Testis (tissue), 3 donors: Measurements from ENCODE around the gene MARCOL. TPM values are rescaled to one million over a fixed set of nuclear protein-coding genes. Genes with fewer than 3 reads are reported as not detected.
"Not testable (repeated sequence)": the region's sequence is repeated elsewhere in the genome, so short reads cannot be mapped to it uniquely, and the experiment has no call there.

ENCODE experiments used
- DNase-seq: peaks from one replicate; pipeline ENCODE4 v3.0.0-alpha.2; 2019
- H3K27ac ChIP-seq, 2 donors: fragments of 200-600 bp; sonication (generic); one replicate each; pipeline ENCODE4 v1.5.1; 2019
- H3K27me3 ChIP-seq: fragments of 200-600 bp; sonication (generic); one replicate; pipeline ENCODE4 v1.5.1; 2019
- H3K36me3 ChIP-seq: fragments of 200-600 bp; sonication (generic); one replicate; pipeline ENCODE4 v1.5.1; 2017; ENCODE audit warnings: low read depth; ENCODE audit errors: missing control alignments
- H3K4me1 ChIP-seq: fragments of 200-600 bp; sonication (generic); one replicate; pipeline ENCODE4 v1.5.1; 2019
- H3K4me3 ChIP-seq, 2 donors: fragments of 200-600 bp; sonication (generic); one replicate each; pipeline ENCODE4 v1.5.1; 2017 to 2019
- H3K9me3 ChIP-seq: fragments of 200-600 bp; sonication (generic); one replicate; pipeline ENCODE4 v1.5.1; 2017
- CTCF ChIP-seq, 3 experiments: fragments of 450-650 bp in 2 of 3; fragments of 200-600 bp in 1 of 3; sonication (generic) in 1 of 3; IDR thresholded peaks; one replicate each; pipeline ENCODE4 v1.5.1; 2016 to 2019; ENCODE audit warnings: antibody characterized with exemption in 3 of 3, mild to moderate bottlenecking in 2 of 3, moderate library complexity in 1 of 3
- POLR2A ChIP-seq: fragments of 450-650 bp; IDR thresholded peaks from one replicate; pipeline ENCODE4 v1.6.1; 2017; ENCODE audit warnings: antibody characterized with exemption, mild to moderate bottlenecking, moderate library complexity
- WGBS, 2 donors: methylation state at CpG; one replicate each; pipeline ENCODE4 v1.1.5; 2018; 5-methylcytosine and 5-hydroxymethylcytosine counted together
- intact Hi-C: fragments of 100-400 bp; cut with DNase I; formaldehyde crosslinking; loops from one replicate; pipeline ENCODE4 v1.15.1; 2023; ENCODE audit warnings: low total_unique reads
- polyA plus RNA-seq: library from polyadenylated mRNA; stranded (reverse); fragments of 350-450 nt; fragmentation: Illumina TruSeq; extraction: RNeasy Lipid Tissue Mini Kit (QIAGEN cat#74804); gene quantifications from one replicate; pipeline ENCODE4 v1.2.3, GENCODE V29; 2014; ENCODE audit warnings: low read depth, low replicate concordance; ENCODE audit not compliant: insufficient read depth
- total RNA-seq, 2 donors: library from RNA; depleted of rRNA; stranded (reverse); fragments of >200 nt; gene quantifications; one replicate each; pipeline ENCODE4 v1.2.3, GENCODE V29; 2016

MARCOL gene
- total and polyA plus RNA-seq, 3 donors from 2014 or later, result not detected

GRCh38 chr5:148255456-148255855, 17.1 kb downstream of the MARCOL start:
- Histone ChIP-seq H3K9me3 (no peaks in the 10 kb centered on the region), H3K27me3 (no peaks in the 10 kb centered on the region), H3K27ac (no peak overlapping the region), H3K4me3 (no peak overlapping the region), H3K36me3 (no peaks in the 10 kb centered on the region), H3K4me1 (no peaks in the 10 kb centered on the region)
- intact Hi-C loops, result no loop called here
- DNase-seq, result no peak
- TF ChIP-seq POLR2A, result no peak
- no peak for TF ChIP-seq CTCF (IDR thresholded peaks at IDR 0.05)

- Histone ChIP-seq H3K36me3 (no peaks in the 10 kb centered on the region), H3K27ac (no peak overlapping the region), H3K9me3 (no peaks in the 10 kb centered on the region), H3K27me3 (no peaks in the 10 kb centered on the region), H3K4me3 (no peak overlapping the region), H3K4me1 (no peaks in the 10 kb centered on the region)
- intact Hi-C loops, result no loop called here
- TF ChIP-seq POLR2A, result no peak
- TF ChIP-seq CTCF (IDR thresholded peaks at IDR 0.05), result no peak
- no peak for DNase-seq
- 88% methylated on average over 2 of the region's 2 CpGs; no CpG with 5 or more reads in 1 of the 2 donors for WGBS, 2 donors
Observed at GRCh38 chr5:148259288-148259687, 21.0 kb downstream of the MARCOL start.

GRCh38 chr5:148261221-148261620, 22.9 kb downstream of the MARCOL start:
- intact Hi-C loops, result no loop called here
- TF ChIP-seq POLR2A (no peak), CTCF (IDR thresholded peaks at IDR 0.05) (no peak)
- Histone ChIP-seq H3K27ac (no peak overlapping the region), H3K27me3 (no peaks in the 10 kb centered on the region), H3K4me1 (no peaks in the 10 kb centered on the region), H3K36me3 (no peaks in the 10 kb centered on the region), H3K9me3 (no peaks in the 10 kb centered on the region), H3K4me3 (no peak overlapping the region)
- DNase-seq, result no peak

GRCh38 chr5:148267962-148268361, 29.6 kb downstream of the MARCOL start:
- no peaks in the 10 kb centered on the region for H3K9me3 ChIP-seq
- no peak for DNase-seq
- 41 to 53% methylated on average over 3 of the region's 3 CpGs for WGBS, 2 donors
- no peaks in the 10 kb centered on the region for H3K4me1 ChIP-seq
- TF ChIP-seq CTCF (IDR thresholded peaks at IDR 0.05) (no peak), POLR2A (no peak)
- peak overlapping the region in 1 of 2 donors; percentile 77 for H3K27ac ChIP-seq
- intact Hi-C loops, result no loop called here
- no peaks in the 10 kb centered on the region for H3K36me3 ChIP-seq
- H3K27me3 ChIP-seq, result no peaks in the 10 kb centered on the region
- no peak overlapping the region for H3K4me3 ChIP-seq

- H3K9me3 ChIP-seq, result no peaks in the 10 kb centered on the region
- H3K27me3 ChIP-seq, result no peaks in the 10 kb centered on the region
- H3K4me3 ChIP-seq, result no peak within 1 kb of the TSS
- WGBS, 2 donors, result 56 to 58% methylated on average over 4 of the region's 4 CpGs
- TF ChIP-seq POLR2A, result no peak
- H3K27ac ChIP-seq, result peak within 1 kb of the TSS in 1 of 2 donors; percentile 77
- intact Hi-C loops, result no loop called here
- DNase-seq, result peak; percentile 44
- H3K36me3 ChIP-seq, result no peaks in the 10 kb centered on the region
- H3K4me1 ChIP-seq, result no peaks in the 10 kb centered on the region
Observed at GRCh38 chr5:148268566-148268965, 30.2 kb downstream of the MARCOL start, which contains the start of gene SPINK13. SPINK13 (plus strand) TSS chr5:148268794; CDS start chr5:148270073, 1,279 bp downstream.

GRCh38 chr5:148275129-148275528, 36.8 kb downstream of the MARCOL start:
- H3K36me3 ChIP-seq, H3K27me3 ChIP-seq, intact Hi-C loops, H3K4me1 ChIP-seq, H3K27ac ChIP-seq, H3K9me3 ChIP-seq, DNase-seq, H3K4me3 ChIP-seq: not testable (repeated sequence)
- whole genome bisulfite sequencing, 2 donors, result 94 to 99% methylated on average over 2 of the region's 2 CpGs

GRCh38 chr5:148280893-148281292, 42.6 kb downstream of the MARCOL start:
- H3K27me3 ChIP-seq, H3K27ac ChIP-seq, DNase-seq, H3K4me3 ChIP-seq, H3K36me3 ChIP-seq, H3K4me1 ChIP-seq, intact Hi-C loops, H3K9me3 ChIP-seq: not testable (repeated sequence)
- WGBS, 2 donors, result 52 to 70% methylated on average over 4 to 5 of the region's 5 CpGs

- intact Hi-C loops, H3K36me3 ChIP-seq, H3K4me1 ChIP-seq, H3K27me3 ChIP-seq, H3K27ac ChIP-seq, DNase-seq, H3K9me3 ChIP-seq, H3K4me3 ChIP-seq: not testable (repeated sequence)
- 97 to 100% methylated on average over 4 of the region's 4 CpGs for WGBS, 2 donors
Observed at GRCh38 chr5:148281336-148281735, 43.0 kb downstream of the MARCOL start.
